HT-29 (cell line): ENCODE results near the gene FBXO15. TPM values are rescaled to one million over a fixed set of nuclear protein-coding genes. Genes with fewer than 3 reads are reported as not detected.

Experiments
- DNase-seq: peaks from one replicate; pipeline ENCODE4 v3.0.0-alpha.2; 2015; ENCODE audit warnings: low spot score
- total RNA-seq: library from RNA; depleted of rRNA; stranded (reverse); fragments of >200 nt; shearing (Covaris generic); gene quantifications from 2 replicates; pipeline ENCODE4 v1.2.3, GENCODE V29; 2014

Gene FBXO15
- total RNA-seq, 1 experiment from 2014 or later, result not detected

GRCh38 chr18:74114116-74114515 is 33.5 kb downstream of the FBXO15 start:
- no peak for DNase-seq

GRCh38 chr18:74113711-74114110 is 33.9 kb downstream of the FBXO15 start:
- no peak for DNase-seq

- DNase-seq, result no peak
Measured at GRCh38 chr18:74110976-74111375, 36.7 kb downstream of the FBXO15 start.

GRCh38 chr18:74110149-74110548 is 37.5 kb downstream of the FBXO15 start:
- DNase-seq, result no peak

- DNase-seq, result no peak
Measured at GRCh38 chr18:74108460-74108859, 39.2 kb downstream of the FBXO15 start.

GRCh38 chr18:74097803-74098202 is 49.8 kb downstream of the FBXO15 start:
- DNase-seq, result no peak

GRCh38 chr18:74092922-74093321 is 54.7 kb downstream of the FBXO15 start:
- DNase-seq, result no peak

- DNase-seq, result no peak
Measured at GRCh38 chr18:74084184-74084855, 63.3 kb downstream of the FBXO15 start.

- DNase-seq, result no peak
Measured at GRCh38 chr18:74083557-74083952, 64.1 kb downstream of the FBXO15 start.

GRCh38 chr18:74082742-74083556 is 64.7 kb downstream of the FBXO15 start:
- DNase-seq, result no peak

GRCh38 chr18:74081966-74082741 is 65.5 kb downstream of the FBXO15 start:
- peak; percentile 47 for DNase-seq

GRCh38 chr18:74078257-74078656 is 69.4 kb downstream of the FBXO15 start:
- no peak for DNase-seq

GRCh38 chr18:74074668-74075564 is 72.7 kb downstream of the FBXO15 start:
- DNase-seq, result no peak

- no peak for DNase-seq
Measured at GRCh38 chr18:74073957-74074667, 73.5 kb downstream of the FBXO15 start.

GRCh38 chr18:74069178-74070050 is 78.2 kb downstream of the FBXO15 start:
- no peak for DNase-seq

GRCh38 chr18:74068296-74068695 is 79.3 kb downstream of the FBXO15 start:
- DNase-seq, result no peak

- DNase-seq, result no peak
Measured at GRCh38 chr18:74066018-74066417, 81.6 kb downstream of the FBXO15 start.

GRCh38 chr18:74065366-74065765 is 82.3 kb downstream of the FBXO15 start:
- DNase-seq, result no peak

GRCh38 chr18:74064510-74064909 is 83.1 kb downstream of the FBXO15 start:
- DNase-seq, result no peak

GRCh38 chr18:74063557-74063956 is 84.1 kb downstream of the FBXO15 start:
- no peak for DNase-seq
